Endothelial cell of umbilical vein (primary cell): ENCODE data around the gene EZR. TPM values are rescaled to one million over a fixed set of nuclear protein-coding genes. Genes with fewer than 3 reads are reported as not detected.

ENCODE experiments used
- BruUV-seq: library from RNA; stranded (reverse); fragments of 400-500 nt; replicated peaks from 2 replicates; lab custom pipeline; 2021; lab: Mats Ljungman, UMichigan
- CTCF ChIA-PET: fragments of 300-600, 350-600 bp; sonication (Branson Sonifier 250); formaldehyde crosslinking; loops from one replicate; lab custom pipeline; 2021; ENCODE audit warnings: antibody characterized with exemption, inconsistent platforms; lab: Charles Lee
- POLR2A ChIA-PET: fragments of 300-600, 350-600 bp; sonication (Branson Sonifier 250); formaldehyde crosslinking; loops from one replicate; lab custom pipeline; 2021; ENCODE audit warnings: antibody characterized with exemption, inconsistent platforms; lab: Charles Lee
- DNase-seq: peaks from one replicate; pipeline ENCODE4 v3.0.0-alpha.2; 2011; ENCODE audit warnings: low read depth, low spot score
- FAIRE-seq: peaks from 2 replicates; lab custom pipeline; 2011; peaks lifted over from hg19 to GRCh38; lab: Jason Lieb, UNC
- H2AFZ ChIP-seq: 2 replicates; pipeline ENCODE4 v1.6.0; 2012; ENCODE audit warnings: low read depth, low read length, control low read depth, inconsistent platforms
- H3K27ac ChIP-seq: 2 replicates; pipeline ENCODE4 v1.5.1; 2011; ENCODE audit warnings: low read depth, mild to moderate bottlenecking, control low read depth, low read length, moderate library complexity; ENCODE audit not compliant: insufficient read depth
- H3K27me3 ChIP-seq, 2 experiments: 2 replicates each; pipeline versions ENCODE4 v1.6.0 to v1.6.1; 2011; ENCODE audit warnings: low read length in 2 of 2, mixed read lengths in 1 of 2; ENCODE audit not compliant: control insufficient read depth in 2 of 2, insufficient read depth in 2 of 2
- H3K36me3 ChIP-seq, 2 experiments: 2 replicates in 1 of 2; 3 replicates in 1 of 2; pipeline ENCODE4 v1.5.1; 2011; ENCODE audit warnings: low read length in 2 of 2, mild to moderate bottlenecking in 1 of 2, moderate library complexity in 1 of 2; ENCODE audit not compliant: control insufficient read depth in 2 of 2, insufficient read depth in 2 of 2; ENCODE audit errors: extremely low read depth in 1 of 2
- H3K4me1 ChIP-seq: 3 replicates; pipeline ENCODE4 v1.5.1; 2011; ENCODE audit warnings: mild to moderate bottlenecking, low read length; ENCODE audit not compliant: control insufficient read depth, insufficient read depth; ENCODE audit errors: extremely low read depth
- H3K4me2 ChIP-seq: 2 replicates; pipeline ENCODE4 v1.6.1; 2011; ENCODE audit warnings: low read length, control low read depth, mixed read lengths; ENCODE audit not compliant: insufficient read depth
- H3K4me3 ChIP-seq, 3 experiments: fragments of 200-600 bp in 1 of 3; sonication (generic), shearing (Covaris generic) in 1 of 3; replicated peaks in 1 of 3; 2 replicates each; pipeline ENCODE4 v1.5.1; 2011 to 2016; ENCODE audit warnings: control low read depth in 3 of 3, low read length in 3 of 3, mild to moderate bottlenecking in 2 of 3, inconsistent platforms in 1 of 3, low read depth in 1 of 3, moderate library complexity in 1 of 3; ENCODE audit not compliant: insufficient read depth in 1 of 3
- H3K79me2 ChIP-seq: 2 replicates; pipeline ENCODE4 v1.6.0; 2012; ENCODE audit warnings: low read length, inconsistent platforms; ENCODE audit not compliant: control insufficient read depth, insufficient read depth
- H3K9ac ChIP-seq: replicated peaks from 2 replicates; pipeline ENCODE3; 2011; ENCODE audit warnings: low read length, control low read depth; ENCODE audit not compliant: insufficient read depth; ENCODE audit errors: extremely low read depth
- H3K9me1 ChIP-seq: replicated peaks from 3 replicates; pipeline ENCODE4 v1.6.0; 2011; ENCODE audit warnings: mild to moderate bottlenecking, low read length; ENCODE audit not compliant: control insufficient read depth, insufficient read depth; ENCODE audit errors: extremely low read depth
- H3K9me3 ChIP-seq: replicated peaks from 2 replicates; pipeline ENCODE4 v1.5.1; 2012; ENCODE audit warnings: low read length, inconsistent platforms; ENCODE audit not compliant: control insufficient read depth, insufficient read depth
- H4K20me1 ChIP-seq: replicated peaks from 2 replicates; pipeline ENCODE3; 2011; ENCODE audit warnings: mild to moderate bottlenecking, low read length; ENCODE audit not compliant: control insufficient read depth, insufficient read depth; ENCODE audit errors: extremely low read depth
- EZH2 ChIP-seq: IDR thresholded peaks from 2 replicates; pipeline ENCODE4 v1.6.1; 2012; ENCODE audit warnings: borderline replicate concordance, low read depth, mild to moderate bottlenecking, moderate library complexity, low read length, inconsistent platforms; ENCODE audit not compliant: severe bottlenecking
- FOS ChIP-seq: IDR thresholded peaks from 2 replicates; pipeline ENCODE4 v1.6.1; 2011; ENCODE audit warnings: mild to moderate bottlenecking, low read length, moderate library complexity, borderline replicate concordance; ENCODE audit not compliant: insufficient read depth
- GATA2 ChIP-seq: IDR thresholded peaks from 2 replicates; pipeline ENCODE4 v1.7.0; 2011; ENCODE audit warnings: low read depth, mild to moderate bottlenecking, moderate library complexity, mixed read lengths, low read length; ENCODE audit not compliant: insufficient read length, insufficient read depth
- JUN ChIP-seq: IDR thresholded peaks from 2 replicates; pipeline ENCODE4 v1.6.1; 2011; ENCODE audit warnings: borderline replicate concordance, low read depth; ENCODE audit not compliant: insufficient read length, insufficient read depth
- MAX ChIP-seq: IDR thresholded peaks from 2 replicates; pipeline ENCODE4 v1.6.1; 2011; ENCODE audit not compliant: insufficient read depth, insufficient read length
- MYC ChIP-seq: IDR thresholded peaks from one replicate; pipeline ENCODE4 v1.6.1; 2011; ENCODE audit warnings: mild to moderate bottlenecking, low read depth, low read length
- POLR2A ChIP-seq: IDR thresholded peaks from 2 replicates; pipeline ENCODE4 v1.6.1; 2012; ENCODE audit warnings: low read depth, mild to moderate bottlenecking, control low read depth, low read length
- POLR2AphosphoS5 ChIP-seq: IDR thresholded peaks from 2 replicates; pipeline ENCODE4 v1.6.1; 2012; ENCODE audit warnings: low read depth, mild to moderate bottlenecking, control low read depth, low read length, moderate library complexity; ENCODE audit not compliant: insufficient read depth
- dilution Hi-C: fragments of 300-500 bp; cut with MboI; formaldehyde crosslinking; loops from one replicate; pipeline ENCODE4 v1.15.0; 2019; ENCODE audit warnings: low sequenced_read_pairs; ENCODE audit not compliant: extremely low pct_ligation_motif_present
- intact Hi-C: fragments of 100-400 bp; cut with micrococcal nuclease; formaldehyde crosslinking; loops from one replicate; pipeline ENCODE4 v1.10.0; 2022
- polyA plus RNA-seq, 4 experiments: library from polyadenylated mRNA; depleted of rRNA in 3 of 4; stranded (reverse) in 3 of 4; unstranded in 1 of 4; fragments of >200 nt; gene quantifications; 2 replicates each; pipeline versions ENCODE4 v1.2.1 to v1.2.3, GENCODE V29; 2011 to 2012; ENCODE audit warnings: missing spikeins in 1 of 4
- total RNA-seq: library from RNA; stranded (reverse); gene quantifications from 2 replicates; pipeline ENCODE4 v1.2.3, GENCODE V29; 2021
- TF ChIP-seq, protein P1 (sequence below), 2 donors: IDR thresholded peaks; 1 replicate in 1 of 2; 2 replicates in 1 of 2; pipeline ENCODE4 v1.5.1; 2011; ENCODE audit warnings: low read length in 2 of 2, mild to moderate bottlenecking in 2 of 2, moderate library complexity in 2 of 2, control low read depth in 1 of 2, inconsistent platforms in 1 of 2, low read depth in 1 of 2; ENCODE audit not compliant: insufficient read depth in 1 of 2; ENCODE audit errors: extremely low read depth in 1 of 2

Gene EZR
- total and polyA plus RNA-seq, 2 donors (not counting 3 experiments of a cell fraction or from before 2014, with no cell fraction given): 58.5 to 108 TPM

DNA sequence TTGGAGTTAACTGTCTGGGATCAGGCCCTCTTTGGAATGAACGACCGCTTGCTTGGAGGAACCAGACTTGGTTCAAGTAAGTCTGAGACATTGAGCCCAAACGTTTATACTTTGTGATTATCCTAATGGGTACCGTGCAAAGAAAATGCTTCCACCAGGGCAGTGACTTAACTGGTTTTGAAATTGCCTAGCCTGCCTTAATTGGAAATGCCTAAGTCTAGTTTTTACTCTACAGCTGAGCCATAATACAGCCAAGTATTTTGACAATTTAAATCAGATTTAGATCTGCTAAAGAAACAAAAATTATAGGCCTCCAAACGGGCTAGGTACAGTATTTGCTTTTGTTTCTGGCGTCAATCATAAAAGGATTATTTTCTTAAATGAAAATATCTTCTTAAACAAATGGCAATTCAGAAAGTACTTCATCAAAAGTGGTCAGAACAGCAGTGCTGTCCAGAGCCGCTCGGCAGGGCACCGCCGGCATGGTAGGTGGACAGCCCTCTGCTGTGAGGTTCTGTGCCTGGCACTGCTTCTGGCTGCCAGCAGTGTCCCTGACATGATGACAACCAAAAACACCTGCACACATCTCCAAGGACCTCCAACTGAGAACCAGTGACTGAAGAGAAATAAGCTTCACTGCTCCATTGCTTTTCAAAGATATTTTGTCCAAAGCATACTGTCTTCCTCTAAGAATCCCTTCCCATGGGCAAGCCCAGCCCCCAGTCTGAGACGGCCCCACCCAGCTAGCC, 55.6 kb downstream of the EZR start:
- DNase-seq (no peak), FAIRE-seq (no peak)
- dilution Hi-C loops (no loop called here), intact Hi-C loops (no loop called here)
- peaks cover 6 to 24% of the 10 kb centered on the region in 2 experiments for H3K36me3 ChIP-seq
- no peak overlapping the region for H2AFZ ChIP-seq
- TF ChIP-seq POLR2A: no peak
- TF ChIP-seq EZH2: no peak
- TF ChIP-seq MAX: no peak
- CTCF ChIA-PET: interaction anchor here (0.9 to 1.0 kb wide), 2 partner anchors 30 to 45 kb away, joined by 3 read pairs; no protein-coding TSS in a partner anchor
- no peak overlapping the region for H3K4me2 ChIP-seq
- H4K20me1 ChIP-seq: no peaks in the 10 kb centered on the region
- no peak overlapping the region for H3K27ac ChIP-seq
- POLR2A ChIA-PET: no interaction called here
- H3K27me3 ChIP-seq: no peaks in the 10 kb centered on the region
- no peaks in the 10 kb centered on the region for H3K4me1 ChIP-seq
- no TSS peak for BruUV-seq
- no peaks in the 10 kb centered on the region for H3K9me1 ChIP-seq
- H3K79me2 ChIP-seq: no peaks in the 10 kb centered on the region
- H3K4me3 ChIP-seq: no peak overlapping the region
- H3K9ac ChIP-seq: no peak overlapping the region
- H3K9me3 ChIP-seq: no peaks in the 10 kb centered on the region

GRCh38 chr6:158762787-158763433, 56.3 kb downstream of the EZR start:
- TF ChIP-seq MYC (no peak), POLR2AphosphoS5 (no peak), FOS (no peak), GATA2 (no peak), POLR2A (no peak), EZH2 (no peak), JUN (no peak), MAX (no peak)
- TF ChIP-seq, protein P1, sequence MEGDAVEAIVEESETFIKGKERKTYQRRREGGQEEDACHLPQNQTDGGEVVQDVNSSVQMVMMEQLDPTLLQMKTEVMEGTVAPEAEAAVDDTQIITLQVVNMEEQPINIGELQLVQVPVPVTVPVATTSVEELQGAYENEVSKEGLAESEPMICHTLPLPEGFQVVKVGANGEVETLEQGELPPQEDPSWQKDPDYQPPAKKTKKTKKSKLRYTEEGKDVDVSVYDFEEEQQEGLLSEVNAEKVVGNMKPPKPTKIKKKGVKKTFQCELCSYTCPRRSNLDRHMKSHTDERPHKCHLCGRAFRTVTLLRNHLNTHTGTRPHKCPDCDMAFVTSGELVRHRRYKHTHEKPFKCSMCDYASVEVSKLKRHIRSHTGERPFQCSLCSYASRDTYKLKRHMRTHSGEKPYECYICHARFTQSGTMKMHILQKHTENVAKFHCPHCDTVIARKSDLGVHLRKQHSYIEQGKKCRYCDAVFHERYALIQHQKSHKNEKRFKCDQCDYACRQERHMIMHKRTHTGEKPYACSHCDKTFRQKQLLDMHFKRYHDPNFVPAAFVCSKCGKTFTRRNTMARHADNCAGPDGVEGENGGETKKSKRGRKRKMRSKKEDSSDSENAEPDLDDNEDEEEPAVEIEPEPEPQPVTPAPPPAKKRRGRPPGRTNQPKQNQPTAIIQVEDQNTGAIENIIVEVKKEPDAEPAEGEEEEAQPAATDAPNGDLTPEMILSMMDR (IDR thresholded peaks at IDR 0.05; ENCODE audit: extremely low read depth in 1 of 2, insufficient read depth in 1 of 2, low read depth in 1 of 2, low read length in 2 of 2): no peak
- H3K4me2 ChIP-seq: no peak overlapping the region
- H3K36me3 ChIP-seq: peaks cover 6 to 17% of the 10 kb centered on the region in 2 experiments
- no peaks in the 10 kb centered on the region for H4K20me1 ChIP-seq
- ChIA-PET CTCF (interaction anchor here (1.0 to 1.6 kb wide), 2 partner anchors 44 to 210 kb away, joined by 3 to 5 read pairs; no protein-coding TSS in a partner anchor), POLR2A (no interaction called here)
- H3K79me2 ChIP-seq: no peaks in the 10 kb centered on the region
- no peak overlapping the region for H3K27ac ChIP-seq
- DNase-seq: no peak
- H3K4me3 ChIP-seq: no peak overlapping the region
- H3K9me3 ChIP-seq: no peaks in the 10 kb centered on the region
- dilution Hi-C loops: no loop called here
- no peaks in the 10 kb centered on the region for H3K9me1 ChIP-seq
- no peaks in the 10 kb centered on the region for H3K4me1 ChIP-seq
- no peak overlapping the region for H2AFZ ChIP-seq
- no peak overlapping the region for H3K9ac ChIP-seq
- FAIRE-seq: no peak
- no peaks in the 10 kb centered on the region for H3K27me3 ChIP-seq
- BruUV-seq: no TSS peak
- intact Hi-C loops: no loop called here
